Neuronal stem cell (in vitro differentiated cells): ENCODE data around the gene AGPS.

Experiments
- DNase-seq: peaks from one replicate; pipeline ENCODE4 v3.0.0-alpha.2; 2013; ENCODE audit warnings: low spot score
- H2AFZ ChIP-seq: one replicate; pipeline ENCODE4 v1.6.1; 2013; ENCODE audit warnings: mild to moderate bottlenecking, low read length, inconsistent platforms
- H2AK5ac ChIP-seq: 2 replicates; pipeline ENCODE4 v1.6.1; 2013; ENCODE audit warnings: low read depth, mild to moderate bottlenecking, inconsistent platforms, low read length, moderate library complexity, mixed read lengths
- H2BK120ac ChIP-seq: 2 replicates; pipeline ENCODE4 v1.6.1; 2013; ENCODE audit warnings: low read depth, mild to moderate bottlenecking, inconsistent platforms, low read length, moderate library complexity, mixed read lengths
- H2BK12ac ChIP-seq: one replicate; pipeline ENCODE4 v1.6.1; 2013; ENCODE audit warnings: low read length, inconsistent platforms
- H2BK15ac ChIP-seq: 2 replicates; pipeline ENCODE4 v1.6.1; 2013; ENCODE audit warnings: mild to moderate bottlenecking, low read length, inconsistent platforms, mixed read lengths
- H2BK5ac ChIP-seq: one replicate; pipeline ENCODE4 v1.6.1; 2013; ENCODE audit warnings: inconsistent platforms, mild to moderate bottlenecking, low read length, moderate library complexity
- H3K14ac ChIP-seq: one replicate; pipeline ENCODE4 v1.6.1; 2013; ENCODE audit warnings: low read length, inconsistent platforms
- H3K18ac ChIP-seq: 2 replicates; pipeline ENCODE4 v1.6.1; 2013; ENCODE audit warnings: low read length, inconsistent platforms
- H3K23ac ChIP-seq: 2 replicates; pipeline ENCODE4 v1.6.1; 2013; ENCODE audit warnings: low read depth, mild to moderate bottlenecking, mixed read lengths, low read length, inconsistent platforms; ENCODE audit not compliant: poor library complexity
- H3K27ac ChIP-seq: replicated peaks from 3 replicates; pipeline ENCODE4 v1.5.1; 2013; ENCODE audit warnings: low read length, inconsistent platforms
- H3K27me3 ChIP-seq, 3 experiments: 2 replicates each; pipeline ENCODE4 v1.6.1; 2013; ENCODE audit warnings: low read length in 3 of 3, mild to moderate bottlenecking in 2 of 3, inconsistent platforms in 1 of 3, low read depth in 1 of 3, mixed read lengths in 1 of 3, moderate library complexity in 1 of 3; ENCODE audit not compliant: control insufficient read depth in 3 of 3, insufficient read depth in 3 of 3
- H3K36me3 ChIP-seq, 2 donors: replicated peaks in 1 of 2; 2 replicates each; pipeline ENCODE4 v1.6.1; 2013; ENCODE audit warnings: low read length in 2 of 2; ENCODE audit not compliant: control insufficient read depth in 2 of 2, insufficient read depth in 2 of 2
- H3K4ac ChIP-seq: 2 replicates; pipeline ENCODE4 v1.6.1; 2013; ENCODE audit warnings: inconsistent platforms, mild to moderate bottlenecking, low read length, moderate library complexity
- H3K4me1 ChIP-seq, 2 donors: 1 replicate in 1 of 2; 2 replicates in 1 of 2; pipeline ENCODE4 v1.6.1; 2013; ENCODE audit warnings: low read length in 2 of 2, low read depth in 1 of 2; ENCODE audit not compliant: control insufficient read depth in 2 of 2, insufficient read depth in 1 of 2
- H3K4me2 ChIP-seq: one replicate; pipeline ENCODE4 v1.6.1; 2013; ENCODE audit warnings: mild to moderate bottlenecking, low read length, inconsistent platforms; ENCODE audit not compliant: insufficient read depth, poor library complexity, severe bottlenecking
- H3K4me3 ChIP-seq, 2 donors: 2 replicates each; pipeline ENCODE4 v1.5.1; 2013; ENCODE audit warnings: low read length in 2 of 2, mild to moderate bottlenecking in 2 of 2, inconsistent platforms in 1 of 2, moderate library complexity in 1 of 2
- H3K79me1 ChIP-seq: one replicate; pipeline ENCODE4 v1.6.1; 2013; ENCODE audit warnings: low read depth, mild to moderate bottlenecking, inconsistent platforms, low read length, moderate library complexity
- H3K9ac ChIP-seq: one replicate; pipeline ENCODE4 v1.6.1; 2013; ENCODE audit warnings: mild to moderate bottlenecking, low read depth, low read length, inconsistent platforms; ENCODE audit not compliant: poor library complexity
- H3K9me3 ChIP-seq, 2 donors: replicated peaks in 1 of 2; 2 replicates each; pipeline versions ENCODE3 to v1.6.1; 2013; ENCODE audit warnings: low read length in 2 of 2, mild to moderate bottlenecking in 2 of 2, inconsistent platforms in 1 of 2, low read depth in 1 of 2, mixed read lengths in 1 of 2, moderate library complexity in 1 of 2; ENCODE audit not compliant: control insufficient read depth in 2 of 2, insufficient read depth in 1 of 2
- H4K8ac ChIP-seq: one replicate; pipeline ENCODE4 v1.6.1; 2013; ENCODE audit warnings: low read depth, mild to moderate bottlenecking, inconsistent platforms, low read length, moderate library complexity
- H4K91ac ChIP-seq: one replicate; pipeline ENCODE4 v1.6.1; 2013; ENCODE audit warnings: low read length, low read depth, mild to moderate bottlenecking, inconsistent platforms; ENCODE audit not compliant: poor library complexity
- WGBS, 2 donors: extraction: QIAGEN DNeasy Blood & Tissue Kit; methylation state at CpG; one replicate each; pipeline ENCODE4 v1.1.7; 2013; ENCODE audit warnings: missing lambda C conversion rate in 2 of 2, mixed read lengths in 1 of 2; ENCODE audit not compliant: insufficient read length in 2 of 2, insufficient replicate concordance in 1 of 2; ENCODE audit errors: extremely low coverage in 2 of 2; 5-methylcytosine and 5-hydroxymethylcytosine counted together

Gene AGPS

GRCh38 chr2:177478907-177479306 lies 86.3 kb downstream of the AGPS start:
- no peak overlapping the region for H4K91ac ChIP-seq
- H2BK5ac ChIP-seq = no peak overlapping the region
- H3K79me1 ChIP-seq = no peaks in the 10 kb centered on the region
- H3K9ac ChIP-seq = no peak overlapping the region
- H2AK5ac ChIP-seq = no peak overlapping the region
- H3K18ac ChIP-seq = no peak overlapping the region
- H3K27ac ChIP-seq = no peak overlapping the region
- no peaks in the 10 kb centered on the region for H3K4me1 ChIP-seq
- H3K36me3 ChIP-seq = peaks cover 0 to 12% of the 10 kb centered on the region in 2 donors
- H3K23ac ChIP-seq = no peak overlapping the region
- no peaks in the 10 kb centered on the region for H3K27me3 ChIP-seq
- WGBS, 2 donors = no CpG with 5 or more reads among the region's 2 CpGs
- H2AFZ ChIP-seq = no peak overlapping the region
- H3K4me3 ChIP-seq = no peak overlapping the region
- no peak overlapping the region for H3K4ac ChIP-seq
- H4K8ac ChIP-seq = no peak overlapping the region
- no peak overlapping the region for H2BK15ac ChIP-seq
- no peak overlapping the region for H2BK120ac ChIP-seq
- DNase-seq = no peak
- peaks cover 0 to 4% of the 10 kb centered on the region in 2 donors for H3K9me3 ChIP-seq
- H3K14ac ChIP-seq = no peak overlapping the region
- H3K4me2 ChIP-seq = no peak overlapping the region
- no peak overlapping the region for H2BK12ac ChIP-seq

GRCh38 chr2:177482195-177482594 lies 89.6 kb downstream of the AGPS start:
- H3K4me2 ChIP-seq = no peak overlapping the region
- no peaks in the 10 kb centered on the region for H3K79me1 ChIP-seq
- H3K4ac ChIP-seq = no peak overlapping the region
- H3K4me3 ChIP-seq = no peak overlapping the region
- no peak overlapping the region for H4K8ac ChIP-seq
- H2AFZ ChIP-seq = no peak overlapping the region
- no peak overlapping the region for H2BK120ac ChIP-seq
- H2BK5ac ChIP-seq = no peak overlapping the region
- H4K91ac ChIP-seq = no peak overlapping the region
- no peak overlapping the region for H3K27ac ChIP-seq
- no peak overlapping the region for H2BK12ac ChIP-seq
- H3K23ac ChIP-seq = no peak overlapping the region
- no peaks in the 10 kb centered on the region for H3K4me1 ChIP-seq
- H2BK15ac ChIP-seq = no peak overlapping the region
- H3K9ac ChIP-seq = no peak overlapping the region
- H3K36me3 ChIP-seq = peaks cover 2 to 21% of the 10 kb centered on the region in 2 donors
- H3K14ac ChIP-seq = no peak overlapping the region
- H2AK5ac ChIP-seq = no peak overlapping the region
- no peaks in the 10 kb centered on the region for H3K27me3 ChIP-seq
- H3K9me3 ChIP-seq = peaks cover 0 to 4% of the 10 kb centered on the region in 2 donors
- no peak for DNase-seq
- H3K18ac ChIP-seq = no peak overlapping the region

- Histone ChIP-seq H2BK120ac (no peak overlapping the region), H2BK15ac (no peak overlapping the region), H2AFZ (no peak overlapping the region), H3K9me3 (peaks cover 0 to 4% of the 10 kb centered on the region in 2 donors), H3K4me3 (no peak overlapping the region), H2BK12ac (no peak overlapping the region), H3K4ac (no peak overlapping the region), H4K91ac (no peak overlapping the region), H4K8ac (no peak overlapping the region), H3K27me3 (no peaks in the 10 kb centered on the region), H3K4me1 (no peaks in the 10 kb centered on the region), H3K36me3 (peaks cover 2 to 17% of the 10 kb centered on the region in 2 donors), H2BK5ac (no peak overlapping the region), H2AK5ac (no peak overlapping the region), H3K14ac (no peak overlapping the region), H3K9ac (no peak overlapping the region), H3K4me2 (no peak overlapping the region), H3K27ac (no peak overlapping the region), H3K23ac (no peak overlapping the region), H3K79me1 (no peaks in the 10 kb centered on the region), H3K18ac (no peak overlapping the region)
- WGBS, 2 donors = no CpG with 5 or more reads among the region's 2 CpGs
- DNase-seq = no peak
Measured at GRCh38 chr2:177483531-177483930, 91.0 kb downstream of the AGPS start.

- H3K36me3 ChIP-seq = peaks cover 2 to 17% of the 10 kb centered on the region in 2 donors
- H4K8ac ChIP-seq = no peak overlapping the region
- no peaks in the 10 kb centered on the region for H3K79me1 ChIP-seq
- H2BK15ac ChIP-seq = no peak overlapping the region
- no peak overlapping the region for H3K4me3 ChIP-seq
- no peaks in the 10 kb centered on the region for H3K27me3 ChIP-seq
- H3K4ac ChIP-seq = no peak overlapping the region
- H3K4me2 ChIP-seq = no peak overlapping the region
- no peak overlapping the region for H3K23ac ChIP-seq
- no peak overlapping the region for H3K27ac ChIP-seq
- no peaks in the 10 kb centered on the region for H3K4me1 ChIP-seq
- no peak overlapping the region for H3K18ac ChIP-seq
- H2AK5ac ChIP-seq = no peak overlapping the region
- H2BK5ac ChIP-seq = no peak overlapping the region
- DNase-seq = no peak
- no peak overlapping the region for H2BK12ac ChIP-seq
- H2BK120ac ChIP-seq = no peak overlapping the region
- H2AFZ ChIP-seq = no peak overlapping the region
- no peak overlapping the region for H3K14ac ChIP-seq
- H4K91ac ChIP-seq = no peak overlapping the region
- WGBS, 2 donors = no CpG with 5 or more reads among the region's 14 CpGs
- H3K9ac ChIP-seq = no peak overlapping the region
- H3K9me3 ChIP-seq = no peaks in the 10 kb centered on the region
Measured at GRCh38 chr2:177484180-177484795, 91.7 kb downstream of the AGPS start.
